ENCODE measurements around the gene DAGLB. TPM values are rescaled to one million over a fixed set of nuclear protein-coding genes. Genes with fewer than 3 reads are reported as not detected.
A peak's percentile ranks its signal among the peaks of the same experiment; 100 is the strongest.

Gene DAGLB
- total RNA-seq, 2 donors from 2014 or later = 9.7 to 20.4 TPM

- H3K9me3 ChIP-seq = no peaks in the 10 kb centered on the region
- TF ChIP-seq POLR2AphosphoS5 (IDR thresholded peaks at IDR 0.05) (no peak), POLR2A (IDR thresholded peaks at IDR 0.05) (no peak), CTCF (IDR thresholded peaks at IDR 0.05) (no peak)
- WGBS = 88% methylated on average over 10 of the region's 10 CpGs
- DNase-seq (ENCODE audit: low spot score) = no peak
- H3K4me3 ChIP-seq = no peak overlapping the region
- H3K27ac ChIP-seq = no peak overlapping the region
- H3K36me3 ChIP-seq = peaks cover 0 to 3% of the 10 kb centered on the region in 2 donors
- H3K4me1 ChIP-seq (replicated peaks) = no peaks in the 10 kb centered on the region
- no peaks in the 10 kb centered on the region for H3K27me3 ChIP-seq (replicated peaks; ENCODE audit: insufficient read depth)
- intact Hi-C loops (cut with DNase I) = loop anchor here (10.0 kb wide), 1 partner anchor 276 kb away; no protein-coding TSS in a partner anchor
Measured at GRCh38 chr7:6430271-6430940, 17.3 kb downstream of the DAGLB start.

- WGBS = 93% methylated on average over 15 of the region's 15 CpGs
Measured at GRCh38 chr7:6425948-6426347, 21.8 kb downstream of the DAGLB start.

DNA sequence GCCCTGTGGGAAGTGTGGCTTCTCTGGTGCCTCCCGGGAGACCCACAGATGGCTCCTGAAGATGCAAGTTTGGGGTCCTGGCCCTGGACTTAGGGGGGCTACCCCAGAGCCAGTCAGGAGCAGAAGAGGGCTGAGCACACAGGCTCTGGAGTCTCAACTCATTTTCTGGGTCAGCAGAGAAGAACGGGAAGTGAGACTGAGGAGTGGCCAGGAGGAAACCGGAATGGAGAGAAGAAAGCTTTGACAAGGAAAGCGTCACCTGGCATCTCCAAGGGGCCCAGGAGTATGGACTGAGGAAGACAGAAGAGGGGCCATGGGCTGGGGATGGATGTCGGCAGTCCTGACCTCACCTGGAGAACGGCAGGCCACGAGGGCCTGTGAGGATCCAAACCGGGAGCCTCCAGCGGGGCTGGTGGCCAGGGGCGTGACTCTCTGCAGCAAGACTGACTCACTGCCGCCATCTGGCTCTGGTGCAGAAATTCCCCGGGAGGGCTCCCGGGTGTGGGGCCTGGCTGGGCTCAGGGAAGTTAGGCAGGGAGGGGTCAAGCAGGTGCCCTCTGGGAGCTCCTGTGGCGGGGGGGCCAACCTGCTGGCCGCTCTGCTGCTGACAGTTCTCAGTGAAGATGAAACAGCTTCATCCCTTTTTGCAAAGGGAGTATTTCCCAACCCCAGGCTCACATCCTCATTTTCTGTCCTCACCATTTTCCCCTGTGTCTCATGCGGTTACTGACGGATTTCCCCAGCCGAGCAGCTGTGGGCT lies 23.6 kb downstream of the DAGLB start:
- no peak for DNase-seq (ENCODE audit: low spot score)
- H3K4me1 ChIP-seq (replicated peaks) = no peaks in the 10 kb centered on the region
- no peaks in the 10 kb centered on the region for H3K27me3 ChIP-seq (replicated peaks; ENCODE audit: insufficient read depth)
- TF ChIP-seq CTCF (IDR thresholded peaks at IDR 0.05) (peak in 1 of 4 experiments; percentile 47), POLR2AphosphoS5 (IDR thresholded peaks at IDR 0.05) (no peak)
- no peak overlapping the region for H3K4me3 ChIP-seq
- 51% methylated on average over 18 of the region's 18 CpGs for WGBS
- intact Hi-C loops (cut with DNase I) = no loop called here
- no peaks in the 10 kb centered on the region for H3K9me3 ChIP-seq
- H3K36me3 ChIP-seq = peaks cover 0 to 3% of the 10 kb centered on the region in 2 donors
- H3K27ac ChIP-seq = no peak overlapping the region

More at GRCh38 chr7:6425948-6426347, 21.8 kb downstream of the DAGLB start:
- no peak overlapping the region for H3K4me3 ChIP-seq
- intact Hi-C loops (cut with DNase I) = no loop called here
- no peak for DNase-seq (ENCODE audit: low spot score)
- no peaks in the 10 kb centered on the region for H3K4me1 ChIP-seq (replicated peaks)
- peaks cover 0 to 3% of the 10 kb centered on the region in 2 donors for H3K36me3 ChIP-seq
- no peak overlapping the region for H3K27ac ChIP-seq
- TF ChIP-seq CTCF (IDR thresholded peaks at IDR 0.05) = no peak
- TF ChIP-seq POLR2A (IDR thresholded peaks at IDR 0.05) = no peak
- TF ChIP-seq POLR2AphosphoS5 (IDR thresholded peaks at IDR 0.05) = no peak
- no peaks in the 10 kb centered on the region for H3K27me3 ChIP-seq (replicated peaks; ENCODE audit: insufficient read depth)
- H3K9me3 ChIP-seq = no peaks in the 10 kb centered on the region

DNA sequence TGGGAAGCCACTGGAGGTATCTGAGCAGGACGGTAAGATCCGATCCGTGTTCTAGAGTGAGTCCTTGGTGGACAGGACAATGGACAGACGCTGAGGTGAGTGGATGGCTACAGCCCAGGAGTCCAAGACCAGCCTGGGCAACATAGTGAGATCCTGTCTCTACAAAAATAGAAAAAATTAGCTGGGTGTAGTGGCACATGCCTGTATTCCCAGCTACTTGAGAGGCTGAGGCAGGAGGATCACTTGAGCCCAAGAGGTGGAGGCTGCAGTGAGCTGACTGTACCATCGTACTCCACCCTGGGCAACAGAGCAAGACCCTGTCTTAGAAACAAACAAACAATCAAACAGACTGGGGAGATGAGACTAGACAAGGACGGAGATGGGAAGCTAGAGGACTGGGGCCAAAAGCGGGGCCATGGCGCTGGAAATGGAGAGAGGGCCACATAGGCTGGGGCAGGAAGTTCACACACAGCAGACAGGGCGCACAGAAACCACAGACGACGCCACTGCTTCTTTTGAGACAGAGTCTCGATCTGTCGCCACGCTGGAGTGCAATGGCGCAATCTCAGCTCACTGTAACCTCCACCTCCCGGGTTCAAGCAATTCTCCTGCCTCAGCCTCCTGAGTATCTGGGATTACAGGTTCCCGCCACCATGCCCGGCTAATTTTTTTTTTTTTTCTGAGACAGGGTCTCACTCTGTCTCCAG lies 24.7 kb downstream of the DAGLB start:
- Histone ChIP-seq H3K4me3 (no peak overlapping the region), H3K27me3 (replicated peaks; ENCODE audit: insufficient read depth) (no peaks in the 10 kb centered on the region), H3K4me1 (replicated peaks) (no peaks in the 10 kb centered on the region), H3K9me3 (no peaks in the 10 kb centered on the region), H3K27ac (no peak overlapping the region), H3K36me3 (peaks cover 0 to 3% of the 10 kb centered on the region in 2 donors)
- no peak for TF ChIP-seq CTCF (IDR thresholded peaks at IDR 0.05)
- TF ChIP-seq POLR2A (IDR thresholded peaks at IDR 0.05) = no peak
- TF ChIP-seq POLR2AphosphoS5 (IDR thresholded peaks at IDR 0.05) = no peak
- intact Hi-C loops (cut with DNase I) = no loop called here
- WGBS = 92% methylated on average over 18 of the region's 18 CpGs
- DNase-seq (ENCODE audit: low spot score) = no peak

Measured in prostate gland (tissue), 2 donors.